Measurements from ENCODE around the gene UMODL1.

GRCh38 chr21:42021371-42022090, 49.6 kb upstream of the UMODL1 start:
- no peak for TF ChIP-seq CTCF (IDR thresholded peaks at IDR 0.05; ENCODE audit: low read length)
- no peak for TF ChIP-seq EZH2 (optimal IDR thresholded peaks at IDR 0.05; ENCODE audit: low read depth, low read length)
- no peak for TF ChIP-seq EZH2phosphoT487 (IDR thresholded peaks at IDR 0.05; ENCODE audit: low read length)

Data from MM.1S (cell line).